Parathyroid adenoma (tissue), 2 donors: ENCODE data around the gene MMP24OS.
A peak's percentile ranks its signal among the peaks of the same experiment; 100 is the strongest.

ENCODE experiments used
- H2AFZ ChIP-seq: fragments of 300-600 bp; sonication (generic); one replicate; pipeline ENCODE4 v1.7.0; 2017; ENCODE audit warnings: antibody characterized with exemption, mild to moderate bottlenecking
- H3K27ac ChIP-seq: fragments of 300-600 bp; sonication (generic); one replicate; pipeline ENCODE4 v1.7.0; 2017
- H3K27me3 ChIP-seq: fragments of 300-600 bp; sonication (generic); one replicate; pipeline ENCODE4 v1.7.0; 2017; ENCODE audit warnings: low read length; ENCODE audit not compliant: control insufficient read depth, insufficient read depth
- H3K36me3 ChIP-seq: fragments of 300-600 bp; sonication (generic); one replicate; pipeline ENCODE4 v1.7.0; 2017; ENCODE audit warnings: low read length; ENCODE audit not compliant: control insufficient read depth, insufficient read depth
- H3K4me1 ChIP-seq: fragments of 300-600 bp; sonication (generic); one replicate; pipeline ENCODE4 v1.7.0; 2017; ENCODE audit warnings: control low read depth
- H3K4me2 ChIP-seq: fragments of 300-600 bp; sonication (generic); one replicate; pipeline ENCODE4 v1.7.0; 2017; ENCODE audit warnings: low read length
- H3K4me3 ChIP-seq: fragments of 300-600 bp; sonication (generic); one replicate; pipeline ENCODE4 v1.7.0; 2017; ENCODE audit warnings: low read depth, low read length
- H3K79me2 ChIP-seq: fragments of 300-600 bp; sonication (generic); one replicate; pipeline ENCODE4 v1.7.0; 2017; ENCODE audit warnings: control low read depth
- H3K9ac ChIP-seq: fragments of 300-600 bp; sonication (generic); one replicate; pipeline ENCODE4 v1.7.0; 2017; ENCODE audit warnings: mild to moderate bottlenecking
- H3K9me3 ChIP-seq: fragments of 300-600 bp; sonication (generic); one replicate; pipeline ENCODE4 v1.7.0; 2017; ENCODE audit warnings: low read length; ENCODE audit not compliant: control insufficient read depth
- TF ChIP-seq, protein P1 (sequence below): fragments of 300-600 bp; sonication (generic); IDR thresholded peaks from one replicate; pipeline ENCODE4 v1.7.0; 2017; ENCODE audit warnings: antibody characterized with exemption, mild to moderate bottlenecking
- donor health status: primary hyperparathyroidism.

Gene MMP24OS

DNA sequence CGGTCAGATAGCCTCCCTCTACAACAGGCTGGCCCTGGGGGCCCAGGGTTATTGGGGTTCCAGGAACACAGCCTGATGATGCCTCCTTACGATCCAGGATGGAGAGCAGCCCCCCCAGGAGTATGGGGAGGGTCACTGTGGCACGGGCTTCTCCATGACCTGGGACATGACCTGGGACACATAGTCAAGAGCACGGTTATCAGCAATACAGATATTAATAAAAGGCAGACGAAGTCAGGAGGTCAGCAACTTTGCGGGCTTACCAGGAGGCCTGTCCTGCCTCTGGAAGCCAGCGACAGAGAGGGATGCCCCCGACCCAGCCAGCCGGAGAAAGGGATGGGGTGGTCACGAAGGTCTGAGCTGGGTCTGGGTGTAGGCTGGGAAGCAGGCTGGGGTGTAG, 795 bp downstream of the MMP24OS start:
- peak overlapping the region; percentile 63 for H3K27ac ChIP-seq
- H3K36me3 ChIP-seq, result no peaks in the 10 kb centered on the region
- TF ChIP-seq, protein P1, sequence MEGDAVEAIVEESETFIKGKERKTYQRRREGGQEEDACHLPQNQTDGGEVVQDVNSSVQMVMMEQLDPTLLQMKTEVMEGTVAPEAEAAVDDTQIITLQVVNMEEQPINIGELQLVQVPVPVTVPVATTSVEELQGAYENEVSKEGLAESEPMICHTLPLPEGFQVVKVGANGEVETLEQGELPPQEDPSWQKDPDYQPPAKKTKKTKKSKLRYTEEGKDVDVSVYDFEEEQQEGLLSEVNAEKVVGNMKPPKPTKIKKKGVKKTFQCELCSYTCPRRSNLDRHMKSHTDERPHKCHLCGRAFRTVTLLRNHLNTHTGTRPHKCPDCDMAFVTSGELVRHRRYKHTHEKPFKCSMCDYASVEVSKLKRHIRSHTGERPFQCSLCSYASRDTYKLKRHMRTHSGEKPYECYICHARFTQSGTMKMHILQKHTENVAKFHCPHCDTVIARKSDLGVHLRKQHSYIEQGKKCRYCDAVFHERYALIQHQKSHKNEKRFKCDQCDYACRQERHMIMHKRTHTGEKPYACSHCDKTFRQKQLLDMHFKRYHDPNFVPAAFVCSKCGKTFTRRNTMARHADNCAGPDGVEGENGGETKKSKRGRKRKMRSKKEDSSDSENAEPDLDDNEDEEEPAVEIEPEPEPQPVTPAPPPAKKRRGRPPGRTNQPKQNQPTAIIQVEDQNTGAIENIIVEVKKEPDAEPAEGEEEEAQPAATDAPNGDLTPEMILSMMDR, result no peak
- H2AFZ ChIP-seq, result peak overlapping the region; percentile 65
- peaks cover 4% of the 10 kb centered on the region for H3K79me2 ChIP-seq
- peak overlapping the region; percentile 88 for H3K4me2 ChIP-seq
- H3K9me3 ChIP-seq, result no peaks in the 10 kb centered on the region
- H3K27me3 ChIP-seq, result no peaks in the 10 kb centered on the region
- peaks cover 14% of the 10 kb centered on the region for H3K4me1 ChIP-seq
- no peak overlapping the region for H3K9ac ChIP-seq
- peak overlapping the region; percentile 60 for H3K4me3 ChIP-seq

- H3K4me3 ChIP-seq, result no peak overlapping the region
- no peak overlapping the region for H3K9ac ChIP-seq
- H3K4me1 ChIP-seq, result peaks cover 14% of the 10 kb centered on the region
- H2AFZ ChIP-seq, result no peak overlapping the region
- no peaks in the 10 kb centered on the region for H3K27me3 ChIP-seq
- H3K27ac ChIP-seq, result no peak overlapping the region
- H3K36me3 ChIP-seq, result no peaks in the 10 kb centered on the region
- H3K9me3 ChIP-seq, result no peaks in the 10 kb centered on the region
- no peak overlapping the region for H3K4me2 ChIP-seq
- peaks cover 2% of the 10 kb centered on the region for H3K79me2 ChIP-seq
- TF ChIP-seq, protein P1, result no peak
Measured at GRCh38 chr20:35276408-35276807, 1.5 kb downstream of the MMP24OS start.

DNA sequence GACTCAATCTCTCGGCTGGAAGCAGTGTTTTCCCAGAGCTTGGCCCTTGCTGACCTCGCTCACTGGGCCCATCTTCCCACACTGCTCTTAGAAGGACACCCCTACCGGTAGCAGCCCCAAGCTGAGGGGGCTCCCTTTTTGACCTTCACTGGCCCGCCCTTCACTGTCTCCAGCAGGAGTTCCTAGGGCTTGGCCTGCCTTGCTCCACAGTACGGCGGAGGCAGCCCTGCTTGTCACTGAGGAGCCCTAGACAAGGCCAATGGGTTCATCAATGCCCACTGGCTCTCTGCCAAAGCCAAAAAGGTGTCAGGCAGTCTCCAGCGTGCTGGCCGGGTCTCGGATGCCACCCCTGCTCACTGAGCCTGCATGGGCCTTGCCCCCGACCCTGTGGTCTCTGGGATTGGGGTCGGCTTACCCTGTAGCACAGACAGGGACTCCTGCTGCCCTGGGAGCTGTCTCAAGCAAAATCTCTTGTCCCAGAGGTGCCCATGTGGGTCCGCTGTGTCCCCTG, 2.1 kb downstream of the MMP24OS start:
- no peak overlapping the region for H3K9ac ChIP-seq

GRCh38 chr20:35274172-35275092, 3.5 kb downstream of the MMP24OS start:
- TF ChIP-seq, protein P1, result no peak
- peaks cover 6% of the 10 kb centered on the region for H3K79me2 ChIP-seq
- H3K9ac ChIP-seq, result no peak overlapping the region
- H3K27ac ChIP-seq, result no peak overlapping the region
- no peaks in the 10 kb centered on the region for H3K9me3 ChIP-seq
- no peak overlapping the region for H3K4me2 ChIP-seq
- H3K4me1 ChIP-seq, result peaks cover 14% of the 10 kb centered on the region
- no peak overlapping the region for H3K4me3 ChIP-seq
- no peak overlapping the region for H2AFZ ChIP-seq
- no peaks in the 10 kb centered on the region for H3K36me3 ChIP-seq
- no peaks in the 10 kb centered on the region for H3K27me3 ChIP-seq

More for the DNA sequence above, 2.1 kb downstream of the MMP24OS start:
- Histone ChIP-seq H3K79me2 (peaks cover 2% of the 10 kb centered on the region), H3K27me3 (no peaks in the 10 kb centered on the region), H3K27ac (no peak overlapping the region), H3K4me2 (no peak overlapping the region), H3K9me3 (no peaks in the 10 kb centered on the region), H2AFZ (no peak overlapping the region), H3K36me3 (no peaks in the 10 kb centered on the region), H3K4me3 (no peak overlapping the region), H3K4me1 (peaks cover 14% of the 10 kb centered on the region)
- TF ChIP-seq, protein P1, result no peak
